SU-DHL-6 (cell line): ENCODE results near the gene BTBD9.

Experiments used
- H2AFZ ChIP-seq: fragments of 200-600 bp; sonication (generic); 2 replicates; pipeline ENCODE4 v1.6.1; 2014; ENCODE audit warnings: low read depth, mild to moderate bottlenecking, moderate library complexity, mixed read lengths, antibody characterized with exemption, low read length; ENCODE audit not compliant: severe bottlenecking
- H3F3A ChIP-seq: fragments of 200-600 bp; shearing (Covaris generic); 2 replicates; pipeline ENCODE4 v1.6.0; 2016; ENCODE audit warnings: antibody characterized with exemption, mild to moderate bottlenecking; ENCODE audit not compliant: insufficient read depth
- H3K27ac ChIP-seq: fragments of 200-600 bp; sonication (generic); 2 replicates; pipeline ENCODE4 v1.5.1; 2016; ENCODE audit warnings: low read depth, mild to moderate bottlenecking, low read length, moderate library complexity, mixed read lengths
- H3K27me3 ChIP-seq: fragments of 200-600 bp; sonication (generic), shearing (Covaris generic); 2 replicates; pipeline ENCODE4 v1.6.0; 2014; ENCODE audit warnings: mild to moderate bottlenecking, low read length
- H3K36me3 ChIP-seq: fragments of 200-600 bp; sonication (generic); 2 replicates; pipeline ENCODE4 v1.6.1; 2014; ENCODE audit warnings: mild to moderate bottlenecking, low read length, mixed read lengths
- H3K4me2 ChIP-seq: fragments of 300-600, 200-600 bp; shearing (Covaris generic), sonication (generic); 2 replicates; pipeline ENCODE4 v1.6.0; 2014; ENCODE audit warnings: low read length, low read depth, mild to moderate bottlenecking; ENCODE audit not compliant: poor library complexity, severe bottlenecking
- H3K4me3 ChIP-seq: fragments of 200-600 bp; sonication (generic); 2 replicates; pipeline ENCODE4 v1.5.1; 2014; ENCODE audit warnings: antibody characterized with exemption, low read length, mild to moderate bottlenecking, mixed read lengths; ENCODE audit not compliant: insufficient read depth, poor library complexity, severe bottlenecking
- H3K79me2 ChIP-seq: fragments of 200-600 bp; sonication (generic); 2 replicates; pipeline ENCODE4 v1.6.1; 2014; ENCODE audit warnings: mild to moderate bottlenecking, low read length, moderate library complexity; ENCODE audit not compliant: insufficient read depth
- H3K9ac ChIP-seq: fragments of 200-600 bp; sonication (generic); 2 replicates; pipeline ENCODE4 v1.7.0; 2014; ENCODE audit warnings: mild to moderate bottlenecking, low read length
- H3K9me2 ChIP-seq: fragments of 200-600 bp; sonication (generic); replicated peaks from 2 replicates; pipeline ENCODE4 v1.6.1; 2014; ENCODE audit warnings: low read length; ENCODE audit not compliant: insufficient read depth
- H3K9me3 ChIP-seq: fragments of 200-600 bp; sonication (generic); 2 replicates; pipeline ENCODE4 v1.6.1; 2014; ENCODE audit warnings: low read length, mixed read lengths; ENCODE audit not compliant: insufficient read depth
- H4K20me1 ChIP-seq: fragments of 200-600 bp; sonication (generic); 2 replicates; pipeline ENCODE4 v1.6.1; 2014; ENCODE audit warnings: low read depth, mild to moderate bottlenecking, antibody characterized with exemption, low read length, moderate library complexity, mixed read lengths
- CTCF ChIP-seq: fragments of 200-600 bp; sonication (generic); IDR thresholded peaks from one replicate; pipeline ENCODE4 v1.5.1; 2017; ENCODE audit warnings: antibody characterized with exemption, mild to moderate bottlenecking, low read length, moderate library complexity; ENCODE audit not compliant: insufficient read depth, poor library complexity, severe bottlenecking
- EZH2phosphoT487 ChIP-seq: fragments of 200-600 bp; sonication (generic), shearing (Covaris generic); conservative IDR thresholded peaks from 2 replicates; pipeline ENCODE4 v1.6.1; 2018; ENCODE audit warnings: mild to moderate bottlenecking, antibody characterized with exemption, low read length, moderate library complexity, mixed read lengths

BTBD9 gene

GRCh38 chr6:38311201-38311600, 328.5 kb downstream of the BTBD9 start:
- Histone ChIP-seq H3K27ac (no peak overlapping the region), H3K9me3 (no peaks in the 10 kb centered on the region), H4K20me1 (no peaks in the 10 kb centered on the region), H3K4me2 (no peak overlapping the region), H3F3A (no peaks in the 10 kb centered on the region), H2AFZ (no peak overlapping the region), H3K36me3 (no peaks in the 10 kb centered on the region), H3K27me3 (no peaks in the 10 kb centered on the region), H3K9ac (no peak overlapping the region), H3K79me2 (no peaks in the 10 kb centered on the region), H3K4me3 (no peak overlapping the region), H3K9me2 (no peaks in the 10 kb centered on the region)
- no peak for TF ChIP-seq EZH2phosphoT487
- no peak for TF ChIP-seq CTCF

- H3K27ac ChIP-seq = no peak overlapping the region
- H3K9me2 ChIP-seq = no peaks in the 10 kb centered on the region
- H3F3A ChIP-seq = no peaks in the 10 kb centered on the region
- no peaks in the 10 kb centered on the region for H4K20me1 ChIP-seq
- H3K79me2 ChIP-seq = no peaks in the 10 kb centered on the region
- no peaks in the 10 kb centered on the region for H3K36me3 ChIP-seq
- no peak overlapping the region for H3K4me3 ChIP-seq
- TF ChIP-seq CTCF (no peak), EZH2phosphoT487 (no peak)
- no peak overlapping the region for H2AFZ ChIP-seq
- no peak overlapping the region for H3K9ac ChIP-seq
- H3K4me2 ChIP-seq = no peak overlapping the region
- no peaks in the 10 kb centered on the region for H3K9me3 ChIP-seq
- no peaks in the 10 kb centered on the region for H3K27me3 ChIP-seq
Measured at GRCh38 chr6:38310061-38310460, 329.7 kb downstream of the BTBD9 start.

GRCh38 chr6:38307740-38308139, 332.0 kb downstream of the BTBD9 start:
- H3K9me2 ChIP-seq = no peaks in the 10 kb centered on the region
- no peaks in the 10 kb centered on the region for H3K9me3 ChIP-seq
- no peak overlapping the region for H3K4me2 ChIP-seq
- TF ChIP-seq CTCF (no peak), EZH2phosphoT487 (no peak)
- no peaks in the 10 kb centered on the region for H3K36me3 ChIP-seq
- H3K27ac ChIP-seq = no peak overlapping the region
- no peaks in the 10 kb centered on the region for H3F3A ChIP-seq
- no peaks in the 10 kb centered on the region for H4K20me1 ChIP-seq
- no peak overlapping the region for H3K4me3 ChIP-seq
- no peaks in the 10 kb centered on the region for H3K79me2 ChIP-seq
- H3K9ac ChIP-seq = no peak overlapping the region
- no peaks in the 10 kb centered on the region for H3K27me3 ChIP-seq
- no peak overlapping the region for H2AFZ ChIP-seq

- H3K9me3 ChIP-seq = no peaks in the 10 kb centered on the region
- no peak for TF ChIP-seq CTCF
- TF ChIP-seq EZH2phosphoT487 = no peak
- H3K4me3 ChIP-seq = no peak overlapping the region
- H3F3A ChIP-seq = no peaks in the 10 kb centered on the region
- no peaks in the 10 kb centered on the region for H3K9me2 ChIP-seq
- no peaks in the 10 kb centered on the region for H3K27me3 ChIP-seq
- H3K27ac ChIP-seq = no peak overlapping the region
- H3K9ac ChIP-seq = no peak overlapping the region
- H3K4me2 ChIP-seq = no peak overlapping the region
- H3K79me2 ChIP-seq = no peaks in the 10 kb centered on the region
- H3K36me3 ChIP-seq = no peaks in the 10 kb centered on the region
- no peak overlapping the region for H2AFZ ChIP-seq
- no peaks in the 10 kb centered on the region for H4K20me1 ChIP-seq
Measured at GRCh38 chr6:38306931-38307330, 332.8 kb downstream of the BTBD9 start.
